GM19395 (cell line): ENCODE measurements around the gene CHRM1.
A peak's percentile ranks its signal among the peaks of the same experiment; 100 is the strongest.
"Not testable (repeated sequence)": the region's sequence is repeated elsewhere in the genome, so short reads cannot be mapped to it uniquely, and the experiment has no call there.

ENCODE experiments used
- ATAC-seq: cut with Tn5 transposase; IDR thresholded peaks from one replicate; pipeline ENCODE4 v1.9.1; 2021; ENCODE audit warnings: mild to moderate bottlenecking, moderate library complexity; ENCODE audit not compliant: unreplicated experiment

The CHRM1 gene

DNA sequence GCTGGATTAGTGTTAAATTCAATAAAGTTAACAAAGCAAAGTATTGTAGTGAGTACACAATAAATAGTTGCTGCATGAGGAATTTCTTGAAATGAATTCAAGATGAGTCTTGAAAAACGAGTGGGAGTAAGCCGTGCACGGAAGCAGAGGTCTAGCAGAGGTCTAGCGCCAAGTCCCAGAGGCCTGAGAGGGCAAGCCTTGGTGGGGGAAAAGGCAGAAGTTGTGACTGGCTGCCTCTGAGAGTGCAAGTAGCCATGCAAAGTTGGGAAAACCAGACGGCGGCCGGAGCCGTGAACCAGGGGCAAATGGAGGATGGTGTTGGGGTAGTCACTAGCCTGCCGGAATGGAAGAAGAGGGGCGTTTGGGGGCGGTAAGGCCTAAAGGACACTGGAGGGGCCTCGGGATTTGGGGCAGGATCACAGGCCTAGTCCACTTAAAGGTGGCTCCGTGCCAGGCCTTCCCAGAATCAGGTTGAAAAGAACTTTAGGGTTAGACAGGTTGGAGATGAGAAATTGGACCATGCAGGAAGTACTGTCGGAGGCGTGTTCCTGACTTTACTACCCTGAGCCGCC, 40.8 kb downstream of the CHRM1 start:
- ATAC-seq = peak; percentile 33

DNA sequence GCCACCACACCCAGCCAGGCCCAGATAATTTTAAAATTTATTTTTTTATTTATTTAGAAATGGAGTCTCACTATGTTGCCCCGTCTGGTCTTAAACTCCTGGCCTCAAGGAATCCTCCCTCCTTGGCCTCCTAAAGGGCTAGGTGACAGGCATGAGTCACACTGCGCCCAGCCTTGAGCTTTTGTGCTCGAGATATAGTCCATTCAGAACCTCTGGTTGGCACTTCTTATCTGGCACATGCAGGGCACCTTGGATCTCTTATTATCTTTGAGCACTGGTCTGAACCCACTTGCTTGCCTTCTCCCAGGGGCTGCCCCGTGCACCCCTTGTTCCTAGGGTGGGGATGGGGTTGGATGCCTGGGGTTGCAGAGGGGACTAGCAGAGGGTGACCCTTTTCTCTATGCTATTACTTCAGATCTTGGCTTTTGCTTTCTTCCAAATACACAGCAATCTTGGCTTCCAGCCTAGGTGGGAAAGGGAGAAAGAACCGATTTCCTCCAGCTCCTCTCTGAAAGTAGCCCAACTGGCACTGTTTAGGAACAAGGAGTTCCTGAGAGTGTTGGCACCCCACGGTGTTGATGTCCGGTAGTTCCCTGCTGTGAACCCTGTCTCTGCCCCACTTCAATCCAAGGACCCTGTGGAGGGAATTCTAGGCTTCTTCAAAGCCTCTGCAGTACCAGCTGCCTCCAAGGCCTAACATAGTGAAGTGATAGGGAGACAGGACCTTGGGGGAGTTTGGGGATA, 41.8 kb downstream of the CHRM1 start:
- ATAC-seq = no peak

DNA sequence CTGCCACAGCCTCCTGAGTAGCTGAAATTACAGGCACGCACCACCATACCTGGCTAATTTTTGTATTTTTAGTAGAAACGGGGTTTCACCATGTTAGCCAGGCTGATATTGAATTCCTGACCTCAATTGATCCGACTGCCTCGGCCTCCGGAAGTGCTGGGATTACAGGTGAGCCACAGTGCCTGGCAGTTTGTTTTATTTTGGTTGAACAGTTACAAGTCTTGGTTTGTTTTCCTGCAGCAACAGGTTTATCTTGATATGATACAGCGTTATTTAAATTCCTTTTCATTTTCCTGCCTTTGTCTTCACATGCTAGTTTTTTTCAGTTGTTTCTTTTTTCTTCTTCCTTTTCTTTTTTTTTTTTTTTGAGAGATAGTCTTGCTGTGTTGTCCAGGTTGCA, 44.5 kb downstream of the CHRM1 start:
- ATAC-seq = no peak

DNA sequence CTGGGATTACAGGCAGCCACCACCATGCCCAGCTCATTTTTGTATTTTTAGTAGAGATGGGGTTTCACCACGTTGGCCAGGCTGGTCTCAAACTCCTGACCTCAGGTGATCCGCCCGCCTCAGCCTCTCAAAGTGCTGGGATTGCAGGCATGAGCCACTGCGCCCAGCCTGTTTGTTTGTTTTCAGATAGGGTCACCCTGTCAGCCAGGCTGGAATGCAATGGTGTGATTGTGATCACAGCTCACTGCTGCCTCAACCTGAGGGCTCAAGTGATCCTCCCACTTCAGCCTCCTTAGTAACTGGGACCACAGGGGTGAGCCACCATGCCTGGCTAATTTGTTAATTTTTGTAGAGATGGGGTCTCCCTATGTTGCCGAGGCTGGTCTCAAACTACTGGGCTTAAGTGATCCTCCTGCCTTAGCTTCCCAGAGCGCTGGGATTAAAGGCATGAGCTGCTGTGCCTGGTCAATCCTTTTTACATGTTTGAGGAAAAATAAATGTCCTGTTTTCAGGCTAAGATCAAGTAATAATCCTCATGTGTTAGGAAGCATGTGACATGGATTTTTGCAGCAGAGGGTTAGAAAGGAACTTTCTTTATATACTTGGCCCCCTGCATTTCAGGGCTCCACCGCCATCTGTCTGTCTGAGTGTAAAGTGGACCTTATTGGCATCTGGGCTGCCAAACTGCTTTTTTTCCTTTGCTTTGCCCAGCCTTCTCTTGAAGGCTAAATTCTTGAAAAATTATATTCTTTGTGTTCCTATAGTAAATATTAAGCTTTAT, 45.3 kb downstream of the CHRM1 start:
- no peak for ATAC-seq

DNA sequence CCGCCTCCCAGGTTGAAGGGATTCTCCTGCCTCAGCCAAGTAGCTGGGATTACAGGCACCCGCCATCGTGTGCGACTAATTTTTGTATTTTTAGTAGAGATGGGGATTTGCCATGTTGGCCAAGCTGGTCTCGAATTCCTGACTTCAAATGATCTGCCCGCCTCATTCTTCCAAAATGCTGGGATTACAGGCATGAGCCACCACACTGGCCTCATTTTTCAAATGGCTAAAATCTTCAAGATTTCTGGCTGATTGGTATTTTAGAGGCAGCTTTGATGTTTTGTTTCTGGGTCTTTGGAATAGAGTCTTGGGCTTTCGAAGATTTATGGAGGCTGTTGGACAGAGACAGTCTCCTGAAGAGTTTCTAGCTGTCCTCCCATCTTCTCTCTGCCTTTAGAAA, 46.3 kb downstream of the CHRM1 start:
- ATAC-seq = no peak

DNA sequence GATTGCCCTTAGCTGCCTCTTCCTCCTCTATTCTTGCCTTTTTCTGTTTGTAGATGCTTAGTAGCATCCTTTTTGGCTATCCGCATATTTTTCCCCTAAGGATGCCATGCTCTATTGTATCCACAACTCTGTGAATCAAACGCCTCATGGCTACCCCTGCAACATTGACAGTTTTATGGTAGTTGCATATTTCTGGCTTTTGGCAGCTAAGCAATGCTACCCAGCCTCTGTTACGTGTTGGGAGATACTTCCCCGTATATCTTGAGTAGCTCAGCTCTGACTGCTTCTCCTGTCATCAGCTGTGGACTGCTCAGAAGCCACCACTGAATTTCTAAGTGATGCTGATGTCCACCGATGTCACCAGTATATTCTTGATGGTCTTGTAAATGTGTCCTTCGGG, 55.5 kb downstream of the CHRM1 start:
- ATAC-seq = no peak

DNA sequence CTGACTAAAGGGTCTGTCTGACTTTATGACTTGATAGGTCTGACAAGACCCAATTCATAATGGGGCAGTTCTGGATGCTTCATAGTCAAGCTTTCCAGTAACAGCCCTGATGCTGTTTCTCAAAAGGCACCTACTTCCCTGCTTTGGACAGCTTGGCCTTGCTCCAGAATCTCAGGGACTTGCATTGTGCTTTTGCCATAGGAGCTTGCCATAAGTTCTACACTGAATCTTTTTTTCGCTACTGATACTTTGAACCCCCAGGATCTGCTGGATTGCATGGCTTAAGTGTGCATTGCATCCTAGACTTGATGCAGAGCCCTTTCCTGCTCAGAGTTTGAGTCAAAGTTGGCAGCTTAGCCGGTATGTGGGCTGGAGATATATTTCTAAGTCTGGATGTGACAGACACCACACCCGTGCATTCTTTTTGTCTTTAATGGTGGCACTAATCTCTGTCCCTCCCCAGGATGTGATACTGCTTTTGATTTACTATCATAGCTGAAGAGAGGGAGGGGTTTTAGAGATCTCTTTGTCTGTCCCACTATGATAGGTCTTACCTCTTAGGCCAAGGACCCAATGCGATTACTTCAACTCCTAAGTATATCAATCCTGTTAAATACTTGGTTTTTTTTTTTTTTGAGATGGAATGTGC, 57.4 kb downstream of the CHRM1 start:
- no peak for ATAC-seq

DNA sequence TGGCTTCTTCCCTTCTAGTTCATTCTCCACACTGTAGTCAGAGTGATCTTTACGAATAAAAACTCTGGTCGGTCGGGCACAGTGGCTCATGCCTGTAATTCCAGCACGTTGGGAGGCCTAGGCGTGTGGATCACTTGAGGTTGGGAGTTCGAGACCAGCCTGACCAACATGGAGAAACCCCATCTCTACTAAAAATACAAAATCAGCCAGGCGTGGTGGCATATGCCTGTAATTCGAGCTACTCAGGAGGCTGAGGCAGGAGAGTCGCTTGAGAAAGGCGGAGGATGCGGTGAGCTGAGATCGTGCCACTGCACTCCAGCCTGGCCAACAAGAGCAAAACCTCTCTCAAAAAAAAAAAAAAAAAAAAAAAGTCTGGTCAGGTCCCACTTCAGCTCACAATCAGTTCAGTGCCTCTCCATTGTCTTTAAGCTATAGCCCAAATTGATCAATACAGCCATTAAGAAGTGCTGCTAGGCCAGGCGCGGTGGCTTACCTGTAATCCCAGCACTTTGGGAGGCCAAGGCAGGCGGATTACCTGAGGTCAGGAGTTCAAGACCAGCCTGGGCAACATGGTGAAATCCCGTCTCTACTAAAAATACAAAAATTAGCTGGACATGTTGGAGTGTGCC, 59.5 kb downstream of the CHRM1 start:
- not testable (repeated sequence) for ATAC-seq

DNA sequence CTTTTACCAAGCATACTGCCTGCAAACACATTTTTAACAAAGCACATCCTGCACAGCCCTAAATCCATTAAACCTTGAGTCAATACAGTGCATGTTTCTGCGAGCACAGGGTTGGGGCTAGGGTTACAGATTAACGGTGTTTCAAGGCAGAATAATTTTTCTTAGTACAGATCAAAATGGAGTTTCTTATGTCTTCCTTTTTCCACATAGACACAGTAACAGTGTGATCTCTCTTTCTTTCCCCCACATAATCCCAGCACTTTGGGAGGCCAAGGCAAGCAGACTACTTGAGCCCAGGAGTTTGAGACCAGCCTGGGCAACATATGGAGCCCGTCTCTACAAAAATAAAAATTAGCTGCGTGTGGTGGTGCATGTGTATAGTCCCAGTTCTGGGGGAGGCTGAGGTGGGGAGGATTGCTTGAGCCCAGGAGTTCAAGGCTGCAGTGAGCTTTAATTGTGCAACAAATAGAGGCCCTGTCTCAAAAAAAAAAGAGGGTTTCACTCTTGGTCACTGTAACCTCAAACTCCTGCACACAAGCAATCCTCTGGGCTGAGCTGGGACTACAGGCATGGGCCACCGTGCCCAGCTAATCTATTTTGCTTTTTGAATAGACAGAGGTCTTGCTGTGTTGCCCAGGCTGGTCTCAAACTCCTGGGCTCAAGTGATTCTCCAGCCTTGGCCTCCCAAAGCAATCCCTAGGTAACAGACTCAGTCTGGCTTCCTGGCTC, 60.2 kb downstream of the CHRM1 start:
- ATAC-seq = no peak

DNA sequence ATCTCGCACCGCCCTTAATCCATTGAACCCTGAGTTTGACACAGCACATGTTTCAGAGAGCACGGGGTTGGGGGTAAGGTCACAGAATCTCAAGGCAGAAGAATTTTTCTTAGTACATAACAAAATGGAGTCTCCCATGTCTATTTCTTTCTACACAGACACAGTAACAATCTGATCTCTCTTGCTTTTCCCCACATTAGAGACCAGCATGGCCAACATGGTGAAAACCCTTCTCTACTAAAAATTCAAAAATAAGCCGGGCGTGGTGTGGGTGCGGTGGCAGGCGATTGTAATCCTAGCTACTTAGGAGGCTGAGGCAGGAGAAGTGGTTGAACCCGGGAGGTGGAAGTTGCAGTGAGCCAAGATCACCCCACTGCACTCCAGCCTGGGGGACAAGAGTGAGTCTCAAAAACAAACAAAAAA, 61.9 kb downstream of the CHRM1 start:
- ATAC-seq = not testable (repeated sequence)
